Measurements from ENCODE around the gene SHF.
A peak's percentile ranks its signal among the peaks of the same experiment; 100 is the strongest.
"Not testable (repeated sequence)": the region's sequence is repeated elsewhere in the genome, so short reads cannot be mapped to it uniquely, and the experiment has no call there.

Gene SHF, protein sequence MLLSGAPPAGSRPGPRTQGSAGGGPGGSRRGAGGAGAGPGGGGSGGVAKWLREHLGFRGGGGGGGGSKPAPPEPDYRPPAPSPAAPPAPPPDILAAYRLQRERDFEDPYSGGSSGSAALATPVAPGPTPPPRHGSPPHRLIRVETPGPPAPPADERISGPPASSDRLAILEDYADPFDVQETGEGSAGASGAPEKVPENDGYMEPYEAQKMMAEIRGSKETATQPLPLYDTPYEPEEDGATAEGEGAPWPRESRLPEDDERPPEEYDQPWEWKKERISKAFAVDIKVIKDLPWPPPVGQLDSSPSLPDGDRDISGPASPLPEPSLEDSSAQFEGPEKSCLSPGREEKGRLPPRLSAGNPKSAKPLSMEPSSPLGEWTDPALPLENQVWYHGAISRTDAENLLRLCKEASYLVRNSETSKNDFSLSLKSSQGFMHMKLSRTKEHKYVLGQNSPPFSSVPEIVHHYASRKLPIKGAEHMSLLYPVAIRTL

DNA sequence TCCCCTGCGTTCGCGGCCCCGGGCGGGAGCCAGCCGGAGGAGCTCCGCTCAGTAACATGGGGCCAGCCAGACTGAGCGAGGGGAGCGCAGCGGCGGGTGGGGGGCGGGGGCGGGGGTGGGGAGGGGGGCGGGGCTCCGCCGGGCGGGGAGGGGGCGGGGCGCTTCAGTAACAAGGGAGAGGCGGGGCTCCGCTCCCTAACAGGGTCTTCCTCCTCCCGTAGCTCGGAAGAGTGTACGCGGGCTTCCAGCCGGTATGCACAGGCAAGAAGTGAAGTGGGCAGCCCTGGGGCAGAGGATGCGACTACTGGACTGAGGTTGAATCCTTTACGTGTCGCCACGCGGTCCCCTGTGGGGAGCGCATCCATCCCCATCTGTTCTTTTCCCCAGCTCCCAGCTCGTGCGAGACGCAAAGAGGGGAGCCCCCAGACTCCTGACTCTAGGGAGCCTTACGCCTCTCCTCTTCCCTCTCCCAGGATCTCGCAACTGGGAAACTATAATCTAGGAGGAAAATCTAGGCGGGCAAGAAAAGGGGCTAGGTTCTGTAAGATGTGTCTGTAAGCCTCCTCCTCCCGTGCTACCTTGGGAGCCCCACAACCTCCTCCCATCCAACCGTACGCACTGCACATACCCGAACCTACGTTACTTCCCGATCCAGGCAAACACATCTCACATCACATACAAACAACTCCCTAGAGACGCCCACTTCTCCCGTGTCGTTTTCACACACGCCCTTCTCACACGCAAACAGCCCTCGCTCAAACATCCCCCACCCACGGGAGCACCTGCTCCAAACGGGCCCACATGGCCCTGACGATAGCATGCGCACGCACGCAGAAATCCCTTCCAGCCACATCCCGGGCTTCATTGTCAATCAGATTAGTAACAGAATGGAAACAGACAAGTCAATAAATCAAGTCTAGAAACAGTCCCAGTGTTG is at the start of gene SHF:
SHF (minus strand) TSS at position 73 of the 937 bp plus-strand sequence; CDS start at position 58, 15 bp downstream.
- peaks cover 49% of the 10 kb centered on the region for H3K27me3 ChIP-seq (ENCODE audit: insufficient read depth, low read length)
- H3K27ac ChIP-seq (ENCODE audit: low read length): no peak within 1 kb of the TSS
- peak within 1 kb of the TSS; percentile 75; the same call in 1 of the 2 replicates for H3K9ac ChIP-seq (ENCODE audit: low read depth, low read length)
- H3K9me3 ChIP-seq (ENCODE audit: insufficient read depth, low read depth, low read length): no peaks in the 10 kb centered on the region
- no peaks in the 10 kb centered on the region for H3K36me3 ChIP-seq (ENCODE audit: insufficient read depth, low read depth, low read length)
- H3K4me3 ChIP-seq (ENCODE audit: low read length): peak within 1 kb of the TSS; percentile 91
- H3K4me1 ChIP-seq (ENCODE audit: insufficient read depth, low read length): peaks cover 22% of the 10 kb centered on the region

GRCh38 chr15:45236806-45237205 is 49.0 kb upstream of the SHF start:
- H3K4me3 ChIP-seq (ENCODE audit: low read length); H3K9ac ChIP-seq (ENCODE audit: low read depth, low read length): not testable (repeated sequence)
- H3K9me3 ChIP-seq (ENCODE audit: insufficient read depth, low read depth, low read length): peaks cover 53% of the 10 kb centered on the region

GRCh38 chr15:45234562-45235235 is 46.9 kb upstream of the SHF start:
- H3K4me1 ChIP-seq (ENCODE audit: insufficient read depth, low read length): no peaks in the 10 kb centered on the region
- no peaks in the 10 kb centered on the region for H3K27me3 ChIP-seq (ENCODE audit: insufficient read depth, low read length)
- H3K27ac ChIP-seq (ENCODE audit: low read length): no peak overlapping the region
- H3K4me3 ChIP-seq (ENCODE audit: low read length): no peak overlapping the region
- no peaks in the 10 kb centered on the region for H3K36me3 ChIP-seq (ENCODE audit: insufficient read depth, low read depth, low read length)
- no peak overlapping the region for H3K9ac ChIP-seq (ENCODE audit: low read depth, low read length)
- H3K9me3 ChIP-seq (ENCODE audit: insufficient read depth, low read depth, low read length): peaks cover 33% of the 10 kb centered on the region

More at GRCh38 chr15:45236806-45237205, 49.0 kb upstream of the SHF start:
- not testable (repeated sequence) for H3K36me3 ChIP-seq (ENCODE audit: insufficient read depth, low read depth, low read length); H3K4me1 ChIP-seq (ENCODE audit: insufficient read depth, low read length); H3K27ac ChIP-seq (ENCODE audit: low read length); H3K27me3 ChIP-seq (ENCODE audit: insufficient read depth, low read length)

GRCh38 chr15:45231864-45232562 is 44.2 kb upstream of the SHF start:
- no peaks in the 10 kb centered on the region for H3K4me1 ChIP-seq (ENCODE audit: insufficient read depth, low read length)
- no peak overlapping the region for H3K4me3 ChIP-seq (ENCODE audit: low read length)
- H3K27ac ChIP-seq (ENCODE audit: low read length): no peak overlapping the region
- H3K9me3 ChIP-seq (ENCODE audit: insufficient read depth, low read depth, low read length): peaks cover 20% of the 10 kb centered on the region
- no peak overlapping the region for H3K9ac ChIP-seq (ENCODE audit: low read depth, low read length)
- no peaks in the 10 kb centered on the region for H3K36me3 ChIP-seq (ENCODE audit: insufficient read depth, low read depth, low read length)
- no peaks in the 10 kb centered on the region for H3K27me3 ChIP-seq (ENCODE audit: insufficient read depth, low read length)

DNA sequence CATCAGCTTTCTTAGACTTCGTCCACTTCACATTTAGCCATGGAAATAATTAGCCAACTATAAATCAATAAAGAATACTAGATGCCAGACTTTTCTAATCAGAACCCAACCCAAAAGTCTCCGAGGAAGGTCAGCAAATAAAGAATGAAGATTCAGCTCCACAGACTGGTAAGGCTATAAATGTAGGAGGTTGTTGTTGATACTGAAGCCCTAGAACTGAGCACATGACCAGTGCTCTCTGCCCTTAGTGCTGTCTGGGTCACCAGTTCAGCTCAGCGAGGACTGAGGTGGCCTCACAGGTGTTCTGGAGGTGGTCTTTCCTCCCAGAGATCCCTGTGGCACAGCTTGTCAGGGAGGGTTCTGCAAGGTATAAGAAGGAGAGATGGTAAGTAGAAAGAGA is 43.4 kb upstream of the SHF start:
- Histone ChIP-seq H3K27me3 (ENCODE audit: insufficient read depth, low read length) (no peaks in the 10 kb centered on the region), H3K4me3 (ENCODE audit: low read length) (no peak overlapping the region), H3K27ac (ENCODE audit: low read length) (no peak overlapping the region), H3K4me1 (ENCODE audit: insufficient read depth, low read length) (no peaks in the 10 kb centered on the region), H3K36me3 (ENCODE audit: insufficient read depth, low read depth, low read length) (no peaks in the 10 kb centered on the region), H3K9me3 (ENCODE audit: insufficient read depth, low read depth, low read length) (peaks cover 20% of the 10 kb centered on the region), H3K9ac (ENCODE audit: low read depth, low read length) (no peak overlapping the region)

GRCh38 chr15:45230245-45230965 is 42.6 kb upstream of the SHF start:
- Histone ChIP-seq H3K9me3 (ENCODE audit: insufficient read depth, low read depth, low read length) (peaks cover 20% of the 10 kb centered on the region), H3K27me3 (ENCODE audit: insufficient read depth, low read length) (no peaks in the 10 kb centered on the region), H3K4me3 (ENCODE audit: low read length) (no peak overlapping the region)

GRCh38 chr15:45228931-45229330 is 41.2 kb upstream of the SHF start:
- peaks cover 11% of the 10 kb centered on the region for H3K9me3 ChIP-seq (ENCODE audit: insufficient read depth, low read depth, low read length)
- no peak overlapping the region for H3K4me3 ChIP-seq (ENCODE audit: low read length)
- no peak overlapping the region for H3K27ac ChIP-seq (ENCODE audit: low read length)
- no peaks in the 10 kb centered on the region for H3K36me3 ChIP-seq (ENCODE audit: insufficient read depth, low read depth, low read length)
- no peak overlapping the region for H3K9ac ChIP-seq (ENCODE audit: low read depth, low read length)
- no peaks in the 10 kb centered on the region; the same call in 1 of the 2 replicates for H3K4me1 ChIP-seq (ENCODE audit: insufficient read depth, low read length)
- no peaks in the 10 kb centered on the region for H3K27me3 ChIP-seq (ENCODE audit: insufficient read depth, low read length)

More at GRCh38 chr15:45230245-45230965, 42.6 kb upstream of the SHF start:
- H3K4me1 ChIP-seq (ENCODE audit: insufficient read depth, low read length): no peaks in the 10 kb centered on the region
- no peak overlapping the region for H3K9ac ChIP-seq (ENCODE audit: low read depth, low read length)
- no peak overlapping the region for H3K27ac ChIP-seq (ENCODE audit: low read length)
- H3K36me3 ChIP-seq (ENCODE audit: insufficient read depth, low read depth, low read length): no peaks in the 10 kb centered on the region

DNA sequence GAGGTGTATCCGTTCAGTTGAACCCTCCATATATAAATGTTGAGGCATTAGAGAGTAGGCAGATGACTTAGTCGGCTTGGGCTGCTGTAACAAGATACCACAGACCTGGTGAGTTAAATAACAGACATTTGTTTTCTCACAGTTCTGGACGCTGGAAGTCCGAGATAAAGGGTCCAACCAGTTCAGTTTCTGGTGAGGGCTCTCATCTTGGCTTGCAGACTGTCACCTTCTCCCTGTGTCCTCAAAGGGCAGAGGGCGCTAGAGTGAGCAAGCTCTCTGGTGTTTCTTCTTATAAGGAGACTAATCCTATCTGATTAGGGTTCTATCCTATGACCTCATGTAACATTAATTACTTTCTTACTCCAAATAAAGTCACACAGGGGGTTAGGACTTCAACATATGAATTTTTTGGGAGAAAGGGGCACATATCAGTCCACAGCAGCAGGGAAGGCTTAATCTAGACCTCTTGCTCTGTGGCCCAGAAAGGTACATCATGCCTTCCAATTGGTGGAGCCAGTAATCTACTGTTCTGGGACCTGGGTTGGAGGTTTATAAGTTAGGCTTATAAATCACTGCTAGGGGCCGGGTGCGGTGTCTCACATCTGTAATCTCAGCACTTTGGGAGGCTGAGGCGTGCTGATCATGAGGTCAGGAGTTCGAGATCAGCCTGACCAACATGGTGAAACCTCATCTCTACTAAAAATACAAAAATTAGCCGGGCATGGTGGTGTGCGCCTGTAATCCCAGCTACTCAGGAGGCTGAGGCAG is 37.9 kb upstream of the SHF start:
- Histone ChIP-seq H3K27ac (ENCODE audit: low read length) (no peak overlapping the region), H3K9me3 (ENCODE audit: insufficient read depth, low read depth, low read length) (no peaks in the 10 kb centered on the region)

DNA sequence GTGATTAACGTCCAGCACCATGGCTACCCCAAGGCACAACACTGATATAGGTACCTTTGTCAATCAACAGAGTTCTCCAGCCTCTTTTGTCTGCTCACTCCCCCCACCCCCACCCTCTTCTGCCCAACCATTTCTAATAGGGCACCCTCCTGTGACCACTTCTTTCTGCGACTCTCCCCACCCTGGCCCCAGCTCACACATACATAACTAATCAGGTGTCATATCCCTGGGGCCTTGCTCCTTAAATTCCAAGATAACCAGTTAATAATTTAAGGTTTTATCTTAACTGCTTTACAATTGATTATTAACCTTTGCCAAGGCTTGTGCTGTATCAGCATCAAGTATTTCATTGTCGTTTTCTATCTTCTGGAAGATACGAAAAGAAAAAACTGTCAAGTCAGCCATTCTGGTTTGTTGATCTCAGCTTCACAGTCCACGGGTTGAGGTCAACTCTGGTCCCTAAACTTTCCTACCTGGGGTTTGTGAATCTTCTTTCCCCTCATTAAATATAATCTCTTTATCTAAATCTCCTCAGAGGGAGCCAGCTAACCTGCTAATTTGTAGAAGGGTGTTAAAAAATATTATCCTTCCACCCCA is 37.0 kb upstream of the SHF start:
- no peaks in the 10 kb centered on the region for H3K27me3 ChIP-seq (ENCODE audit: insufficient read depth, low read length)
- no peak overlapping the region for H3K9ac ChIP-seq (ENCODE audit: low read depth, low read length)
- no peaks in the 10 kb centered on the region for H3K9me3 ChIP-seq (ENCODE audit: insufficient read depth, low read depth, low read length)
- H3K27ac ChIP-seq (ENCODE audit: low read length): no peak overlapping the region
- no peak overlapping the region for H3K4me3 ChIP-seq (ENCODE audit: low read length)
- H3K4me1 ChIP-seq (ENCODE audit: insufficient read depth, low read length): no peaks in the 10 kb centered on the region; the same call in 1 of the 2 replicates
- no peaks in the 10 kb centered on the region for H3K36me3 ChIP-seq (ENCODE audit: insufficient read depth, low read depth, low read length)

More for the DNA sequence above, 37.9 kb upstream of the SHF start:
- Histone ChIP-seq H3K27me3 (ENCODE audit: insufficient read depth, low read length) (no peaks in the 10 kb centered on the region), H3K36me3 (ENCODE audit: insufficient read depth, low read depth, low read length) (no peaks in the 10 kb centered on the region), H3K4me3 (ENCODE audit: low read length) (no peak overlapping the region), H3K4me1 (ENCODE audit: insufficient read depth, low read length) (no peaks in the 10 kb centered on the region; the same call in 1 of the 2 replicates), H3K9ac (ENCODE audit: low read depth, low read length) (no peak overlapping the region)

DNA sequence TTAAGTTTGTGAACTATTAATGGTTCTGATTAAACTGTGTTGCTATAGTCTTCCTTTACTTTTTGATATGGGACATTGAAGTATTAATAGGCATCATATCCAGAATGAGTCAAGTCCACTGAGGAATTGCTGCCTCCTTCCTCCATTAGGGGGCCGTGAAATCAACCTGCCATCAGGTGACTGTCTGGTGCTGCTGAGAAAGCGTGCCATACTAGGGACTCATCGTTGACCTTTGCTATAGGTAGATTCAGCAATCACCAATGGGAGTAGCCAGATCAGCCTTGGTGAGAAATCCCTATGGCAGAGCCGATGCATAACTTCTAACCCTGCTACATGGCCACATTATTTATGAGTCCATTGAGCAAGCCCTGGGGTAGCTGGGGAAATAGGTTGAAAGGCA is 34.2 kb upstream of the SHF start:
- no peaks in the 10 kb centered on the region for H3K27me3 ChIP-seq (ENCODE audit: insufficient read depth, low read length)
- no peak overlapping the region for H3K4me3 ChIP-seq (ENCODE audit: low read length)
- H3K9me3 ChIP-seq (ENCODE audit: insufficient read depth, low read depth, low read length): no peaks in the 10 kb centered on the region
- no peak overlapping the region for H3K27ac ChIP-seq (ENCODE audit: low read length)
- H3K4me1 ChIP-seq (ENCODE audit: insufficient read depth, low read length): no peaks in the 10 kb centered on the region; the same call in 1 of the 2 replicates
- H3K9ac ChIP-seq (ENCODE audit: low read depth, low read length): no peak overlapping the region
- no peaks in the 10 kb centered on the region for H3K36me3 ChIP-seq (ENCODE audit: insufficient read depth, low read depth, low read length)

All from iPS-20b (cell line).